ENCODE data around the gene PARD3.

PARD3 gene

GRCh38 chr10:34590793-34591192 is 224.3 kb downstream of the PARD3 start:
- H3K9me3 ChIP-seq (ENCODE audit: control insufficient read depth, low read depth, low read length), result no peaks in the 10 kb centered on the region
- H3K4me1 ChIP-seq (ENCODE audit: control insufficient read depth, low read depth, low read length), result peaks cover 12% of the 10 kb centered on the region
- no peak overlapping the region for H3K27ac ChIP-seq (ENCODE audit: low read length)
- no peaks in the 10 kb centered on the region for H3K27me3 ChIP-seq (ENCODE audit: control insufficient read depth, insufficient read depth, low read length)
- no peak overlapping the region for H3K9ac ChIP-seq (ENCODE audit: low read length)
- H3K4me3 ChIP-seq (ENCODE audit: low read length), result no peak overlapping the region
- H3K36me3 ChIP-seq (ENCODE audit: control insufficient read depth, low read depth, low read length), result no peaks in the 10 kb centered on the region

- Histone ChIP-seq H3K36me3 (ENCODE audit: control insufficient read depth, low read depth, low read length) (no peaks in the 10 kb centered on the region), H3K4me3 (ENCODE audit: low read length) (no peak overlapping the region), H3K4me1 (ENCODE audit: control insufficient read depth, low read depth, low read length) (peaks cover 17% of the 10 kb centered on the region), H3K9ac (ENCODE audit: low read length) (no peak overlapping the region), H3K9me3 (ENCODE audit: control insufficient read depth, low read depth, low read length) (no peaks in the 10 kb centered on the region), H3K27ac (ENCODE audit: low read length) (no peak overlapping the region), H3K27me3 (ENCODE audit: control insufficient read depth, insufficient read depth, low read length) (no peaks in the 10 kb centered on the region)
Observed at GRCh38 chr10:34589275-34589674, 225.8 kb downstream of the PARD3 start.

- Histone ChIP-seq H3K9me3 (ENCODE audit: control insufficient read depth, low read depth, low read length) (no peaks in the 10 kb centered on the region), H3K27ac (ENCODE audit: low read length) (no peak overlapping the region), H3K27me3 (ENCODE audit: control insufficient read depth, insufficient read depth, low read length) (no peaks in the 10 kb centered on the region), H3K36me3 (ENCODE audit: control insufficient read depth, low read depth, low read length) (no peaks in the 10 kb centered on the region), H3K9ac (ENCODE audit: low read length) (no peak overlapping the region), H3K4me3 (ENCODE audit: low read length) (no peak overlapping the region), H3K4me1 (ENCODE audit: control insufficient read depth, low read depth, low read length) (peaks cover 17% of the 10 kb centered on the region)
Observed at GRCh38 chr10:34587680-34588019, 227.4 kb downstream of the PARD3 start.

GRCh38 chr10:34587002-34587679 is 228.0 kb downstream of the PARD3 start:
- H3K4me3 ChIP-seq (ENCODE audit: low read length), result no peak overlapping the region
- H3K9ac ChIP-seq (ENCODE audit: low read length), result no peak overlapping the region
- H3K4me1 ChIP-seq (ENCODE audit: control insufficient read depth, low read depth, low read length), result peaks cover 17% of the 10 kb centered on the region
- H3K36me3 ChIP-seq (ENCODE audit: control insufficient read depth, low read depth, low read length), result no peaks in the 10 kb centered on the region
- H3K27ac ChIP-seq (ENCODE audit: low read length), result no peak overlapping the region
- no peaks in the 10 kb centered on the region for H3K9me3 ChIP-seq (ENCODE audit: control insufficient read depth, low read depth, low read length)
- H3K27me3 ChIP-seq (ENCODE audit: control insufficient read depth, insufficient read depth, low read length), result no peaks in the 10 kb centered on the region

GRCh38 chr10:34585422-34586112 is 229.5 kb downstream of the PARD3 start:
- H3K27ac ChIP-seq (ENCODE audit: low read length), result no peak overlapping the region
- peaks cover 17% of the 10 kb centered on the region for H3K4me1 ChIP-seq (ENCODE audit: control insufficient read depth, low read depth, low read length)
- H3K9ac ChIP-seq (ENCODE audit: low read length), result no peak overlapping the region
- H3K4me3 ChIP-seq (ENCODE audit: low read length), result no peak overlapping the region
- H3K27me3 ChIP-seq (ENCODE audit: control insufficient read depth, insufficient read depth, low read length), result no peaks in the 10 kb centered on the region
- H3K36me3 ChIP-seq (ENCODE audit: control insufficient read depth, low read depth, low read length), result no peaks in the 10 kb centered on the region
- no peaks in the 10 kb centered on the region for H3K9me3 ChIP-seq (ENCODE audit: control insufficient read depth, low read depth, low read length)

GRCh38 chr10:34584164-34584563 is 230.9 kb downstream of the PARD3 start:
- H3K36me3 ChIP-seq (ENCODE audit: control insufficient read depth, low read depth, low read length), result no peaks in the 10 kb centered on the region
- H3K9me3 ChIP-seq (ENCODE audit: control insufficient read depth, low read depth, low read length), result no peaks in the 10 kb centered on the region
- no peaks in the 10 kb centered on the region for H3K27me3 ChIP-seq (ENCODE audit: control insufficient read depth, insufficient read depth, low read length)
- no peak overlapping the region for H3K9ac ChIP-seq (ENCODE audit: low read length)
- peaks cover 17% of the 10 kb centered on the region for H3K4me1 ChIP-seq (ENCODE audit: control insufficient read depth, low read depth, low read length)
- no peak overlapping the region for H3K27ac ChIP-seq (ENCODE audit: low read length)
- no peak overlapping the region for H3K4me3 ChIP-seq (ENCODE audit: low read length)

- no peaks in the 10 kb centered on the region for H3K36me3 ChIP-seq (ENCODE audit: control insufficient read depth, low read depth, low read length)
- no peaks in the 10 kb centered on the region for H3K9me3 ChIP-seq (ENCODE audit: control insufficient read depth, low read depth, low read length)
- peaks cover 21% of the 10 kb centered on the region for H3K4me1 ChIP-seq (ENCODE audit: control insufficient read depth, low read depth, low read length)
- no peak overlapping the region for H3K4me3 ChIP-seq (ENCODE audit: low read length)
- no peaks in the 10 kb centered on the region for H3K27me3 ChIP-seq (ENCODE audit: control insufficient read depth, insufficient read depth, low read length)
- no peak overlapping the region for H3K27ac ChIP-seq (ENCODE audit: low read length)
- no peak overlapping the region for H3K9ac ChIP-seq (ENCODE audit: low read length)
Observed at GRCh38 chr10:34581801-34582532, 233.1 kb downstream of the PARD3 start.

- no peak overlapping the region for H3K27ac ChIP-seq (ENCODE audit: low read length)
- H3K9ac ChIP-seq (ENCODE audit: low read length), result no peak overlapping the region
- peaks cover 20% of the 10 kb centered on the region for H3K4me1 ChIP-seq (ENCODE audit: control insufficient read depth, low read depth, low read length)
- no peak overlapping the region for H3K4me3 ChIP-seq (ENCODE audit: low read length)
- no peaks in the 10 kb centered on the region for H3K36me3 ChIP-seq (ENCODE audit: control insufficient read depth, low read depth, low read length)
- H3K27me3 ChIP-seq (ENCODE audit: control insufficient read depth, insufficient read depth, low read length), result no peaks in the 10 kb centered on the region
- H3K9me3 ChIP-seq (ENCODE audit: control insufficient read depth, low read depth, low read length), result no peaks in the 10 kb centered on the region
Observed at GRCh38 chr10:34580643-34581042, 234.5 kb downstream of the PARD3 start.

- peaks cover 17% of the 10 kb centered on the region for H3K4me1 ChIP-seq (ENCODE audit: control insufficient read depth, low read depth, low read length)
- no peak overlapping the region for H3K4me3 ChIP-seq (ENCODE audit: low read length)
- H3K27me3 ChIP-seq (ENCODE audit: control insufficient read depth, insufficient read depth, low read length), result no peaks in the 10 kb centered on the region
- H3K36me3 ChIP-seq (ENCODE audit: control insufficient read depth, low read depth, low read length), result no peaks in the 10 kb centered on the region
- H3K9ac ChIP-seq (ENCODE audit: low read length), result no peak overlapping the region
- no peak overlapping the region for H3K27ac ChIP-seq (ENCODE audit: low read length)
- no peaks in the 10 kb centered on the region for H3K9me3 ChIP-seq (ENCODE audit: control insufficient read depth, low read depth, low read length)
Observed at GRCh38 chr10:34580214-34580613, 234.9 kb downstream of the PARD3 start.

- Histone ChIP-seq H3K4me1 (ENCODE audit: control insufficient read depth, low read depth, low read length) (peaks cover 17% of the 10 kb centered on the region), H3K9me3 (ENCODE audit: control insufficient read depth, low read depth, low read length) (no peaks in the 10 kb centered on the region), H3K27me3 (ENCODE audit: control insufficient read depth, insufficient read depth, low read length) (no peaks in the 10 kb centered on the region), H3K9ac (ENCODE audit: low read length) (no peak overlapping the region), H3K27ac (ENCODE audit: low read length) (no peak overlapping the region), H3K36me3 (ENCODE audit: control insufficient read depth, low read depth, low read length) (no peaks in the 10 kb centered on the region), H3K4me3 (ENCODE audit: low read length) (no peak overlapping the region)
Observed at GRCh38 chr10:34578468-34578867, 236.6 kb downstream of the PARD3 start.

- no peaks in the 10 kb centered on the region for H3K36me3 ChIP-seq (ENCODE audit: control insufficient read depth, low read depth, low read length)
- no peak overlapping the region for H3K27ac ChIP-seq (ENCODE audit: low read length)
- no peak overlapping the region for H3K9ac ChIP-seq (ENCODE audit: low read length)
- peaks cover 17% of the 10 kb centered on the region for H3K4me1 ChIP-seq (ENCODE audit: control insufficient read depth, low read depth, low read length)
- H3K27me3 ChIP-seq (ENCODE audit: control insufficient read depth, insufficient read depth, low read length), result no peaks in the 10 kb centered on the region
- H3K4me3 ChIP-seq (ENCODE audit: low read length), result no peak overlapping the region
- H3K9me3 ChIP-seq (ENCODE audit: control insufficient read depth, low read depth, low read length), result no peaks in the 10 kb centered on the region
Observed at GRCh38 chr10:34576797-34577196, 238.3 kb downstream of the PARD3 start.

Measured in iPS-18a (cell line).